ENCODE data around the gene HTRA3. TPM values are rescaled to one million over a fixed set of nuclear protein-coding genes. Genes with fewer than 3 reads are reported as not detected.
"Not testable (repeated sequence)": the region's sequence is repeated elsewhere in the genome, so short reads cannot be mapped to it uniquely, and the experiment has no call there.

HTRA3 gene
- polyA plus RNA-seq, 3 donors from 2014 or later, result not detected

DNA sequence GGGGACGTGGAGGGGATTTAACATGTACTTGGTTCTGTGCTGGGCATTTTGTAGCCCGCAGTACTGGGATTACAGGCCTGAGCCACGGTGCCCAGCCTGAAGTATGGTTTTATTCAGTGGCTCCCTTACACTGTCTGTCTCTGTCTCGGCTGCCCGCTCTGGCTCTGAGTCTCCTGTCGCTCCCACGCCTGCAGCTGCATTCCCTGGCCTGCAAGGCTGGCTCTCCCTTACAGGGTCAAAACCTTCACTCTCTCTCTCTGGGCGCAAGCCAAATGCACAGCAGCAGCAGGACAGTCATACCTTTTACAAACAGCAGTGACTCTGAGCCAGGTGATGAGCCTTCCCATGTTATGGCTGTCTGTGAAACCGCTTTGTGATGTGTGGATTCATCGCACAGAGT lies 72.1 kb downstream of the HTRA3 start:
- Mint-ChIP-seq H3K36me3 (no peaks in the 10 kb centered on the region), H3K27ac (no peak overlapping the region), H3K27me3 (ENCODE audit: low read depth in 3 of 3) (peaks cover 0 to 2% (median 1%) of the 10 kb centered on the region in 3 donors), H3K9me3 (peaks cover 0 to 2% (median 0%) of the 10 kb centered on the region in 6 donors), H3K4me1 (no peaks in the 10 kb centered on the region), H3K4me3 (no peak overlapping the region)
- DNase-seq, result no peak

DNA sequence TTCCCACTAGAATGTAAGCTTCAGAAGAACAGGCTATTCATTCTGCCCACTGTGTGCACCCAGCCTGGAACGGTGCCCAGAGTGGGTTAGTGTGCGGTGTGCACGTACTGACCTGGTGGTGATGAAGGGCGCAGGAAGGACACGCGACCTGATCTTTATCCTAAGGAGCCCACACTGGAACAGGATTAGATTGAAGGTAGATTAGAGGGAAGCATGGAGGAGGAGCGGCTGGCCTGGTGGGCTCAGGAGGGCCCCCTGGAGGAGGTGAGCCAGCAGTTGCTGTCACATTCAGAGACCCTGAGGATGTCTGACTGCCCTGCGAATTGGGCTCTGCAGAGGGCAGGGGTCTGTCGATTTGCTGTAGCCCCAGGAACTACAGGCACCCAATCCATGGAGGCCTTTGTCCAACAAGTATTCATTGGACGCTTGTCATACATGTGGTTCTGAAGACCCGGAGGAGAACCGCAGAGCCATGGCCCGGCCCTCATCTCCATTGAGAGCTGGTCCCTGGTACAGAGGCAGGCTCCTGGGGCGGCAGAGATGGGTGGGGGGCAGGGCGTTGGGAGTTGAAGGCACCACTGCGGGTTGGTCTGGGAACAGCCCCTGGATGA lies 73.2 kb downstream of the HTRA3 start:
- no peak for DNase-seq
- Mint-ChIP-seq H3K9me3 (peaks cover 0 to 2% (median 0%) of the 10 kb centered on the region in 6 donors), H3K4me1 (no peaks in the 10 kb centered on the region), H3K27ac (no peak overlapping the region), H3K27me3 (ENCODE audit: low read depth in 3 of 3) (peaks cover 0 to 2% (median 1%) of the 10 kb centered on the region in 3 donors), H3K4me3 (no peak overlapping the region), H3K36me3 (no peaks in the 10 kb centered on the region)

DNA sequence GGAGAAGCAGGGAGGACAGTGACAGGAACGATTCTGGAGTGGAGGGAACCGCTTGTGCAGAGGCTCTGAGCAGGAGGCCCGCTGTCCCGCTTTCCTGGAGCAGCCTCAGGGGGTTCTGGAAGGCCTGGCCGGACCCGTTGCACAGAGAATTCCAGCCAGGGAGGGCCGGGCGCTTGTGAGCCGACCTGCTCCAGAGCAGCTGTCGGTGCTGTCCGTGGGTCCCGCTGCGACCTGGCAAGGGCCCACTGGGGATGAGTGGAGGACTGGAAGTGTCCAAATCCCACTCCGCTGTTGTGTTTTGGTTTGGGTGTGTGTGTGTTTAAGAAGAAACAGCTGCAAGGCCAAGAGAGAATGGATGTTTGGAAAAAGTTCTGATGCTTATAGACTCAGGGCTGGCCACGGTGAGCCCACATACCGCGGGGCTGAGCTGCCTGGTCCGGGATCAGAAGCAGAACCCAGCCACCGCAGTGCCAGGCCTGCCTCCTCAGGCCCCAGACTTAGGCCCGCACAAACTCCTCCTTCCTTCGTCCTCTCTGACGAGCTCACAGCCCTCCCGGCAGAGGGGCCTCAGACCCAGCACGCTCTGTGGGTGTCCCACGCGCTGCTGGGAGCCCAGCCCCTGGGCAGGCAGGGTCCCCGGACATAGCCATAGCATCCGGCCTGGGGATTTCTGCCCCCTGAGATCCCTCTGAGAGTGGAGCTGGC lies 73.9 kb downstream of the HTRA3 start:
- H3K27me3 Mint-ChIP-seq (ENCODE audit: low read depth in 3 of 3), result peaks cover 0 to 2% (median 1%) of the 10 kb centered on the region in 3 donors
- H3K36me3 Mint-ChIP-seq, result no peaks in the 10 kb centered on the region
- DNase-seq, result no peak
- H3K4me1 Mint-ChIP-seq, result no peaks in the 10 kb centered on the region
- no peak overlapping the region for H3K27ac Mint-ChIP-seq
- no peak overlapping the region for H3K4me3 Mint-ChIP-seq
- H3K9me3 Mint-ChIP-seq, result peaks cover 0 to 2% (median 0%) of the 10 kb centered on the region in 6 donors

DNA sequence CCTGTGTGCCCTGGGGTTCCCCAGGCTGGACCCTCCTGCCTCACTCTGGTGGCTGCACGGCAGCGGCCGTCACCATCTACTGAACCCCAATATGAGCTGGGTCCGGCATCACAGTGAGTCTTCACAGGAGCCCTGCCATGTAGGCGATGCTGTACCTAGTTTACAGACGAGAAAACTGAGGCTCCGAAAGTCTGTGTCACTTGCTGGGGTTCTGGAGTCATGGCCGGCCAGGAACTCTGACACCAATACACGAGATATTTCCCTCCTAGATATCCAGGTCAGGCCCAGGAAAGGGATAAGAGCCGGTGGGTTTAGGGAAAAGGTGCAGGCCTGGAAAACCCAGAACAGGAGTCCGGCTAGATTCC lies 74.4 kb downstream of the HTRA3 start:
- Mint-ChIP-seq H3K4me3 (no peak overlapping the region), H3K36me3 (no peaks in the 10 kb centered on the region), H3K27ac (no peak overlapping the region), H3K27me3 (ENCODE audit: low read depth in 3 of 3) (peaks cover 0 to 2% (median 0%) of the 10 kb centered on the region in 3 donors), H3K4me1 (no peaks in the 10 kb centered on the region), H3K9me3 (peaks cover 0 to 2% (median 0%) of the 10 kb centered on the region in 6 donors)
- DNase-seq, result no peak

DNA sequence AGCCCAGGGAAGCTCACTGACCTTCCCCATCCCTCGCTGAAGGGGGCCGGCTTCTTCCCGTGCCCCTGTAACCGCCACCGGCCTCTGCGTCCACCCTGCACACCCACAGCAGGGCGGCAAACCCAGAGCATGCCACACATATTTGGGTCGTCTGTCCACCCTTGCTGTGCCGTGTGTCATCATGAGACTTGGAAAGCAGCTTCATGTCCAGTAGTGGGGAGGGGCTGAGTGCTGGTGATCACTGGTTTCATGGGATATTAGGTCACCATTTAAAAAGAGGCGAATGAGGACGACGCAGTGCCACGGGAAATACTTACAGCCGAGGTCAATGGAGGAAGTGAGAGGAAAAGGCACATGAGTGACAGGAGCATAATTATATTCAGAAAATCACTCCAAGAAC lies 74.8 kb downstream of the HTRA3 start:
- H3K4me1 Mint-ChIP-seq, result no peaks in the 10 kb centered on the region
- H3K36me3 Mint-ChIP-seq, result no peaks in the 10 kb centered on the region
- no peak overlapping the region for H3K4me3 Mint-ChIP-seq
- DNase-seq, result no peak
- H3K27me3 Mint-ChIP-seq (ENCODE audit: low read depth in 3 of 3), result peaks cover 0 to 2% (median 0%) of the 10 kb centered on the region in 3 donors
- no peak overlapping the region for H3K27ac Mint-ChIP-seq
- H3K9me3 Mint-ChIP-seq, result peaks cover 0 to 2% (median 0%) of the 10 kb centered on the region in 6 donors

DNA sequence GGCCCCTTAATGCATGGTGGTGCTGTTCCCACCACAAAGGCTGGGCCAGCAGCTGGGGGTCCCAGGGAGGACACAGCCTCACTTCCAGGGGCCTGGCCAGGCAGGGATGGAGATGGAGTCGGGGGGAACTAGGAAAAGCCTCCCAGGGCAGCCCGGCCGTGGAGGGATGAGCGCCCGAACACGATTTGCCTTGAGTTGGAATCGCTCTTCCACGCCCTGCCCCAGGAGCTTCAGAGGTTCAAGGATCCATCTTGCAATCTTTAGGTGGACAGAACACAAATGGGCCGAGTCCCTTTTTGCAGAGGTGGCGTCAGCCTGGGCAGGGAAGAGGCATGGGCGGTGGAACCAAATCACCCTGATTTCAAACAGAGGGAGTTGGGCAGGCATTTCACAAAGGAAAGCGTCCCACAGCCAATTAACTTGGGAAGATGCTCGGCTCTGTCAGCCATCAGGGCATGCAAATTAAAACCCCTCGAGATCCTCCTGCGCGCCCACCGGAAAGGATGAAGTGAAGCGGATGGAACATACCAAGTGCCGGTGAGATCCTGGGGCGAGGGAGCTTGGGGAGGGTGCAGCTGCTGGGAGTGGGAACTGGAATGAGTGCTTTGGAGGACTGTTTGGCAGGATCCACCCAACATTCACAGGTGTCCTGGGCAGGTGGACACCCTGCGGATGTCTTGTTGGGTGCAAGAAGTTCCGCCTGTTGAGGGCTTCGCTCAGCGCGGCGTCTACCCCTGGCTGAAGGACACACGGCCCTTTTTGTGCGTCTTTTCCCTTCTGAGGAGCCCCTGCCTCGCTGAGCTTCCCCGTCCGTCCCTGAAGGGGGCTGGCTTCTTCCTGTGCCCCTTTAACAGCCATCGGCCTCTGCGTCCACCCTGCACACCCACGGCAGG lies 75.7 kb downstream of the HTRA3 start:
- H3K27me3 Mint-ChIP-seq (ENCODE audit: low read depth in 3 of 3), result peaks cover 0 to 2% (median 0%) of the 10 kb centered on the region in 3 donors
- H3K9me3 Mint-ChIP-seq, result peaks cover 0 to 3% (median 0%) of the 10 kb centered on the region in 6 donors
- H3K4me1 Mint-ChIP-seq, result no peaks in the 10 kb centered on the region
- no peak for DNase-seq
- no peak overlapping the region for H3K27ac Mint-ChIP-seq
- no peak overlapping the region for H3K4me3 Mint-ChIP-seq
- H3K36me3 Mint-ChIP-seq, result no peaks in the 10 kb centered on the region

DNA sequence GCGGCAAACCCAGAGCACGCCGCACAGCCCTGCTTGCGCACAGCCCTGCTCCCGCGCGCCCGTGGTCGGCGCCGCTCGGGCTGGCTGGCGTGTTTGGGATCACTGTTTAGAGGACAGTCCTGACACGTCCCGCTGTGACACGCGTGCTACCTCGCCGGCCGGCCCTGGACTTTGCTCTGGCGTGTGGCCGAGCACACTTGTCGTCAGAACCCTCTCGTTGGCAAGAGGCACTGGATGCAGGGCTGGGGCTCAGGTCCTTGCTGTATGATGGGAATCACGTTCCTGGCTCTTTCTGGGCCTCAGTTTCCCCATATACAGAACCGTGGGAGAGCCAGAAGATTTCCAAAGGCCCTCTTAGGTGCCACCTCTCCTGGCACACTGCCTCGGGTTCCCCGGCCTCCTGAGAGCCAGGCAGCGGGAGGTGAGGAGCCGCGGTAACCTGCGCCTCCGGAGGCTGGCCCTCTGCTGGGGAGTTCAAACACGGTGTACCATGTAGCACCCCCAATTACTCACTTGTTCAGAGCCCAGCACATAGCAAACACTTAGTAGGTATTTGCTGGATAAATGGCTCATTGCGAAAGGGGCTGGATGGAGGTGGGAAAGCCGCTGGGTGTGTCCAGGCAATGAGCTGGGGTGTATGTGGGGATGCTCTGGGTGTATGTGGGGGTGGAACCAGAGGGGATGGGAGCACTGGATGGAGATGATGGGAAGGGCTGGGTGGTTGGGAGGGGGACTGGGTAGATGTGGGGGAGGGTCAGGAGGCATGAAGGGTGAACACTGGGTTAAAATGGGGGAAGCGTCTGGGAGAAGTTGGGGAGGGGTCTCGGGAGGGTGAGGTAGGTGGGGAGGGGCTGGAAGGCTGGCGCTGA lies 76.6 kb downstream of the HTRA3 start:
- no peak for DNase-seq

DNA sequence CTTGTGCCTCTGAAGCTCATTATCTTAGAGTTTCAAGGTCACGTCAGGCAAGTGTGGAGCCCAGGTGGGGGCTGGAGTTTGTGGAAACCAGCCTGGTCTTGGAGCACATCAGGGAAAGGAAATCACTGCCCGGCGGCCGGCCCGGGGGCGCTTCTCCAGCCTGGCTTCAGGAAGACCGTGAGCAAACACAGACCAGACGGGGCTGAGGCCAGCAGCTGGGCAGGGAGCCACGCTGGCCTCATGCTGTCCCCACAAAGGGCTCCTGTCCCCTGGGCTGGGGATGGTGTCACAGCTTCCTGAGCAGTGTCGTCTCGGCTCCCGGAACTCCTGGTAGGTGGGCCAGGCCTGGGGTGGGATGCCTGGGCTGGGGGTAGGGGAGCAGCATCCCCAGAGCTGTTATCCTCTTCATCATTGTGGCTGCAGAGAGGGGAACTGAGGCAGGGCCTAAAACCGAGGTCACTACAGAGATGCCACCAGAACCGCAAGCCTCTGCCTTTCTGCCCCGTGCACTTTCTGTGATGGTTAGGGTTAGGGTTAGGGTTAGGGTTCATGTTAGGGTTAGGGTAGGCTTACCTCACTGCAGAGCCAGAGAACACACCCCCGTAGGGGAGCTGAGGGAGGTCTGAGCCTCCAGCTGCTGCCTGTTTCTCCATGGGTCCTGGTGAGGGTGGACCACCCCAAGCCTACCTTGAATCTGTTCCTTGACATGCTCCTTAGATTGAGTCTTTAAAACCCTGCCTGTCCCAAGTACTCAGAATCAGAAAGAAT lies 77.5 kb downstream of the HTRA3 start:
- no peak for DNase-seq
- H3K9me3 Mint-ChIP-seq, result peaks cover 0 to 2% (median 0%) of the 10 kb centered on the region in 6 donors
- peaks cover 0 to 3% (median 0%) of the 10 kb centered on the region in 3 donors for H3K27me3 Mint-ChIP-seq (ENCODE audit: low read depth in 3 of 3)
- H3K27ac Mint-ChIP-seq, result no peak overlapping the region
- no peak overlapping the region for H3K4me3 Mint-ChIP-seq
- H3K4me1 Mint-ChIP-seq, result no peaks in the 10 kb centered on the region
- no peaks in the 10 kb centered on the region for H3K36me3 Mint-ChIP-seq

More for the DNA sequence above, 76.6 kb downstream of the HTRA3 start:
- no peaks in the 10 kb centered on the region for H3K4me1 Mint-ChIP-seq
- H3K27me3 Mint-ChIP-seq (ENCODE audit: low read depth in 3 of 3), result peaks cover 0 to 3% (median 0%) of the 10 kb centered on the region in 3 donors
- no peak overlapping the region for H3K4me3 Mint-ChIP-seq
- H3K9me3 Mint-ChIP-seq, result peaks cover 0 to 3% (median 0%) of the 10 kb centered on the region in 6 donors
- H3K27ac Mint-ChIP-seq, result no peak overlapping the region
- H3K36me3 Mint-ChIP-seq, result no peaks in the 10 kb centered on the region

DNA sequence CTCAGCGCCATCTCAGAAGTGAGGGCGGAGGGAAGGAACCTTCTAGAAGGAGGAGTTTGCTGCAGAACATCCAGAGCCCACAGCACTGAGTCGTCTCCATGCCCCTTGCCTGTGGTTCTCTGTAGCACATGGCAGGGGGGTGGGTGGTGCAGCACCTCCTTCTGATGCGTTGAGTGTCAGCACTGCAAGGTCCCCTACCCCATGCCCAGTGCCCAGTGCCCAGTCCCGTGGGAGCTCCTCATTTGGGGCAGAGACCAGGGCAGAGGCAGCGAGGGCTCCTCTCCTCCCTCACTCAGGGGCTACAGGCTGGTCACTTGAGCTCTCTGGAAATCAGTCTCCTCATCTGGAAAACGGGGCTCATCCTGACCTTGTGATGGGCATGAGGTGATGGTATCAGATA lies 78.1 kb downstream of the HTRA3 start:
- Mint-ChIP-seq H3K4me3 (no peak overlapping the region), H3K36me3 (no peaks in the 10 kb centered on the region), H3K4me1 (no peaks in the 10 kb centered on the region), H3K27ac (no peak overlapping the region), H3K27me3 (ENCODE audit: low read depth in 3 of 3) (peaks cover 0 to 3% (median 0%) of the 10 kb centered on the region in 3 donors), H3K9me3 (peaks cover 0 to 2% (median 0%) of the 10 kb centered on the region in 6 donors)
- DNase-seq, result no peak

DNA sequence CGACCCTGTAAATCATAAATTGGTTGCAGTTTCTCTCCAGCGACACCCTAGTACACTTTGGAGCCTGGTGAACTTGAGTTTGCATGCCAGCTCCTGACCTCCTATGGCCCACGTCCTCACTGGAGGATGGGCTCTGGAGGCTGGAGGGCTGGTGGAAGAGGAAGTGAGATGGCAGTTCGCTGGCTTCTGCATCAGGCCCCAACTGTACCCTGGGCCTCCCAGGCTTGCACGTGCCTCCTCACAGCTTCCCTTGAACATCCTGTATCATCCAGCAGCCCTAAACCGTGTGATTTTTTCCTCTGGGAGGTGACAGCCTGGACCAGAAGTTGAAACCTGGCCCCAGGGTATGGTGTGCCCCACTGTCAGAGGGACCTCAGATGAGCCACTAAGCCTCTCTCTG lies 78.5 kb downstream of the HTRA3 start:
- DNase-seq, result no peak
- no peaks in the 10 kb centered on the region for H3K36me3 Mint-ChIP-seq
- H3K27ac Mint-ChIP-seq, result no peak overlapping the region
- H3K4me3 Mint-ChIP-seq, result no peak overlapping the region
- no peaks in the 10 kb centered on the region for H3K4me1 Mint-ChIP-seq
- peaks cover 0 to 3% (median 0%) of the 10 kb centered on the region in 3 donors for H3K27me3 Mint-ChIP-seq (ENCODE audit: low read depth in 3 of 3)
- peaks cover 0 to 2% (median 0%) of the 10 kb centered on the region in 6 donors for H3K9me3 Mint-ChIP-seq

DNA sequence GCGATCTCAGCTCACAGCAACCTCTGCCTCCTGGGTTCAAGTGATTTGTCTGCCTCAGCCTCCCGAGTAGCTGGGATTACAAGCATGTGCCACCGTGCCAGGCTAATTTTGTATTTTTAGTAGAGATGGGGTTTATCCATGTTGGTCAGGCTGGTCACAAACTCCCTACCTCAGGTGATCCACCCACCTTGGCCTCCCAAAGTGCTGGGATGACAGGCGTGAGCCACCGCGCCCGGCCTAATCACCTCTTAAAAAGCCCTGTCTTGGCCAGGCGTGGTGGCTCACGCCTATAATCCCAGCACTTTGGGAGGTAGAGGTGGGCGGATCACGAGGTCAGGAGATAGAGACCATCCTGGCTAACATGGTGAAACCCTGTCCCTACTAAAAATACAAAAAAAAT lies 79.7 kb downstream of the HTRA3 start:
- not testable (repeated sequence) for H3K27me3 Mint-ChIP-seq (ENCODE audit: low read depth in 3 of 3); H3K36me3 Mint-ChIP-seq; H3K4me1 Mint-ChIP-seq; DNase-seq; H3K4me3 Mint-ChIP-seq; H3K27ac Mint-ChIP-seq; H3K9me3 Mint-ChIP-seq

DNA sequence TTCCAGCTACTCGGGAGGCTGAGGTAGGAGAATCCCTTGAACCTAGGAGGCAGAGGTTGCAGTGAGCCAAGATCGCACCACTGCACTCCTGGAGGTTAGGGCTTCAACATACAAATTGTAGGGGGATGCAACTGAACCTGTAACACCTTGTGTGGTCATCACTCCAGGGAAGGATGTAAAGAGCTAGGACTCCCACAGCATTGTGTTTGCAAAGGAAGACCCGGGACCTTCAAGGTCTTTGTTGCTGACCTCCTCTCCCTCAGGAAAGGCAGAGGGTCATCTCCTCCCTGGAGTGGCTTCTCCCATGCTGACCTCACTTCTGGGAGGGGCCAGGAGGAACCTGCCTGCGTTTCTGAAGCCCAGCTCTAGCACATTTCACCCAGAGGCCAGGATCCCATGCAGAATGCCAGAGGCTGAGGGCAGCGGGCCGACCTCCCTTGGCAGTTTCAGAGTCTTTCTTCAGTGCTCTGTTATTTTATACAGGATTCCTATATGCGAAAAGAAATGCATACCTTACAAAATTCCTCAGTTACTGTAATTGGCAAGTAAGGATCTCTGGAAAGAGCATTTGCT lies 80.2 kb downstream of the HTRA3 start:
- H3K27me3 Mint-ChIP-seq (ENCODE audit: low read depth in 3 of 3), result peaks cover 0 to 3% (median 0%) of the 10 kb centered on the region in 3 donors
- DNase-seq, result no peak
- no peak overlapping the region for H3K4me3 Mint-ChIP-seq
- no peaks in the 10 kb centered on the region for H3K4me1 Mint-ChIP-seq
- H3K27ac Mint-ChIP-seq, result no peak overlapping the region
- H3K36me3 Mint-ChIP-seq, result no peaks in the 10 kb centered on the region
- H3K9me3 Mint-ChIP-seq, result peaks cover 0 to 2% (median 0%) of the 10 kb centered on the region in 6 donors
